NCI-H187 (cell line): ENCODE data around the gene TMEM98.
"Not testable (repeated sequence)": the region's sequence is repeated elsewhere in the genome, so short reads cannot be mapped to it uniquely, and the experiment has no call there.

Experiments
- DNase-seq, 2 experiments: peaks; one replicate each; lab custom pipeline; 2025; lab: John Stamatoyannopoulos, UW

TMEM98 gene

DNA sequence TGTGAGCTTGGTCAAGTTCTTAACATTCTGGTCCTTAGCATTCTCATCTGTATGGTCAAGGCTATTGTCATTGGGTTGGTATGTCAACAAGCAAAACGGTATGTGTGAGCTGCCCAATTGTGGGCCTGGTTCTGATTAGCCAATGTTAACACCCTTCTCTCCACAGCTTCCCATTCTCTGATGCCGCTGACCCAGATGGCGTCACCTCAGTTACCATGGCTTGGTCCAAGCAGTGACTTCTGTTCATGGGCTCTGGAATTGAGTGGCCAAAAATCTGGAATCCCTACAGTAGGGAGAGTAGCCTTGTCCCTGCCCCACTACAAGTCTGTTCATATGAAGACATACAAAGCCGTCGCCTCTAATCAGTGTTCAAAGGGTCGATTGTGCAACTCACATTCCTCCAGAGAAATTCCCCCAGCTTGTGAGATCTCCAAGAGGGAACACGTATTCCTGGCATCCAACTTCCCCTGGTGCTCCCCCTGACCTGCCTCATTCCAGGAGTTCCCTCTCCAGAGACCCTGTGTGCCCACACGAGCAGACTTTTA lies 15.8 kb downstream of the TMEM98 start:
- DNase-seq, result no peak

DNA sequence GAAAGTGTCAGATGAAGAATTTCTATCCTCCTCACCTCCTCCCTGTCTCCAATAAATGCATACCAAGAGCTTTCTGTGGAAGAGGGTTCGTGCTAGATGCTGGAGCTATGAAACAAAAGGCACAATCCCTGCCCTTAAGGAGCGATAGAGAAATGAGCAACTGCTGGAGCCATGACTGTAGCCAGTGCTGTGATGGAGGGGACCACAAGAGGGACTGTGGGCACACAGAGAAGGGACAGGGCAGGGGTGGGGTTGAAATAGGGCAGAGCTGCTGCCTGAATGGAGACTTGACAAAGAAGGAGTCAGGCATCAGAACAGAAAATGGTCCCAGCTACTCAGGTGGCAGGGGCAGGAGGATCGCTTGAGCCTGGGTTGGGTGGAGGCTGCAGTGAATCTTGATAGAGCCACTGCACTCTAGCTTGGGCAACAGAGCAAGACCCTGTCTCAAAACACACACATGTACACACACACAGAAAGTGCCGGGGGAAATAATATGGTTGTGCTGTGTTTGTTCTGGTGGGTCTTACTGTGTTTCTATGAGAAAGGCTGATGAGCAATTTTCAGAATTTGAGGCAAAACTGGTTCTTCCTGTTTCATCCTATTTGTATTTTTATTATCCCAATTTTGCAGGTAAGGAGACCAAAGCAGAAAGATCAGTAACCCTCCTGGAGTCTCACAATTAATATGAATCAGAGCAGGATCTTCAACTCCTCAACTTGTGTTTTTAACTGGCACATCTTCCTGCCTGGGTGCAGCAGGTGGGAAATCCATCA lies 16.5 kb downstream of the TMEM98 start:
- DNase-seq, result no peak

DNA sequence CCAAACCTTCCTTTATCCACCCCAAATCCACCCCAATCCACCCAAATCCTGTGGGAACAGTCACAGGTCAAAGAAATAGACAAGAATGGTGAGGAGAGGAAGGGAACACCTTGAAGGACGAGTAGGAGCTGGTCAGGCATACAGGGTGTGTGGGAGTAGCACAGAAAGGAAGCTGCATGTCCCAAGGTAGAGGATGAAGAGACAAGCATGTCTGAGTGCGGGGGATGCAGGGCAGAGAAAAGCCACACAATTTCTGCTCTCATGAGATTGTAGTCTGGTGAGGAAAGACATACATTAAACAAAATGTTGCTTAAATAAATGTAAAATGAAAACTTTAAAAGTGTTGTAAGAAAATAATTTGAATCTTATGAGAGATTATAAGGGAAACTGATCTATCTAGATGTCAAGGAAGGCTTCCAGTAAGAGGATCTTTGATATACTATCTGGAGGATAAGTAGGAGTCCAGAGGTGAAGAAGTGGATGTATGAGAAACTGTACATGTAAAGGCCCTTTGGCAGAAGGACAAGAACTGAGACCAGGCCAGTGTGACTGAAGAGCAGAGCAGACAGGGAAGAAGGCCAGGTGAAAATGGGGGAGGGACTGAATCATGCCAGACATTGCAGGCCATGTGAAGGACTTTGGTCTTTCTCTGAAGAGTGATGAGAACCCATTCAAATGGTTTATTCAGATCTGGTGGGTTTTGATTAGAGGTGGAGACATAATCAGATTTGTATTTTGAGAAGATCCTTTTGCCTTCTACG lies 18.6 kb downstream of the TMEM98 start:
- DNase-seq, result no peak

DNA sequence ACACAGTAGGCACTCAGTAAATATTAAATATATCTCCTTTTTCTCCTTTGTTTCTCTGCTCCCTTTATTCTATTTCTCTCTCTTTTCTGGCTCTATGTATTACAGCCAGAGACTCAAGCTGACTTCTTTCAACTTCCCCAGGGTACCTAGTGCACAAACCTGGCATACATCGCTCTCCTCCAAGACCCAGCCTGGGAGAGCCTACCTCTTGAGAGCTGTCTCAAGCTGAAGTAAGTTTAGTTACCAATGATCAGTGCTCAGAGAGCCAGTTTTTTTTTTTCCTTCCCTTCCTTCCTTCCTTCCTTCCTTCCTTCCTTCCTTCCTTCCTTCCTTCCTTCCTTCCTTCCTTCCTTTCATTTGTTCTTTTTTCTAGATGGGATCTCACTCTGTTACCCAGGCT lies 19.8 kb downstream of the TMEM98 start:
- no peak for DNase-seq

DNA sequence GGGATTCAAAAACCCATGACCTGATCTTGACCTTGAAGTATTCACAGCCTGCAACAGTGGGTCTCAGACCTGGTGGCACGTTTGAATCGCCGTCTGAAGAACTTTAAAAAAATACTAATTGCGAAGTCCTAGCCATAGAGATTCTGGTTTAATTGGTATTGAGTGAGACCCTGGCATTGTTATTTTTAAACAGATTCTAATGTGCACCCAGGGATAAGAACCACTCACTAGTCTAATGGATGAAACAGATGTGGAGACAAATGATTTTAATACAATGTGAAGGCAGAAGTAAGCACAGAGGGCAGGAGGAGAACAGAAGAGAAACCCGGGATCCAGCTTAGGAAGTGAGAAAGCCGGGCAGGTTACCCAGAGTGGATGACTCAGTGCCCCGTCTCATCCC lies 21.2 kb downstream of the TMEM98 start:
- no peak for DNase-seq

DNA sequence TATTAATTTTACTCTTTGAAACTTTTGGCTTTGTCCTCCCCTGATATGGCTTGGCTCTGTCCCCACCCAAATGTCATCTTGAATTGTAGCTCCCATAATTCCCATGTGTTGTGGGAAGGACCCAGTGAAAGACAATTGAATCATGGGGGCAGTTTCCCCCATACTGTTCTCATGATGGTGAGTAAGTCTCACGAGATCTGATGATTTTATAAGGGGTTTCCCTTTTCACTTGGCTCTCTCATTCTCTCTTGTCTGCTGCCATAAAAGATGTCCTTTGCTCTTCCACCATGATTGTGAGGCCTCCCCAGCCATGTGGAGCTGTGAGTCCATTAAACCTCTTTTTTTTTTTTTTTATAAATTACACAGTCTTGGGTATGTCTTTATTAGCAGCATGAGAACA lies 24.5 kb downstream of the TMEM98 start:
- DNase-seq, result not testable (repeated sequence)

DNA sequence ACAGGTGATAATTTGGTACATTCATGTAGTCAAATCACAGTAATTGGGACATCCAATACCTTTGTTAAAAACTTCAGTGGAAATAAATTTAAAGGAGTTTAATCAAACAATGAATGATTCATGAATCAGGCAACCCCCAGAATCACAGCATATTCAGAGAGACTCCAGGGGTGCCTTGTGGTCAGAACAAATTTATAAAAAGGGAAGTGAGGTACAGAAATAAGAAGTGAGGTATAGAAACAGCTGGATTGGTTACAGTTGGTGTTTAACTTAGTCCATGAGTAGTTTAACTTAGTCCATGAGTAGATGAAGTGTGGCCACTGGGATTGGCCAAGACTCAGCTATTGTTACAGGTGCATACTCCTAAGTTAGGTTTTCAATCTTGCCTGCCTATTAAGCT lies 25.1 kb downstream of the TMEM98 start:
- DNase-seq, result no peak

DNA sequence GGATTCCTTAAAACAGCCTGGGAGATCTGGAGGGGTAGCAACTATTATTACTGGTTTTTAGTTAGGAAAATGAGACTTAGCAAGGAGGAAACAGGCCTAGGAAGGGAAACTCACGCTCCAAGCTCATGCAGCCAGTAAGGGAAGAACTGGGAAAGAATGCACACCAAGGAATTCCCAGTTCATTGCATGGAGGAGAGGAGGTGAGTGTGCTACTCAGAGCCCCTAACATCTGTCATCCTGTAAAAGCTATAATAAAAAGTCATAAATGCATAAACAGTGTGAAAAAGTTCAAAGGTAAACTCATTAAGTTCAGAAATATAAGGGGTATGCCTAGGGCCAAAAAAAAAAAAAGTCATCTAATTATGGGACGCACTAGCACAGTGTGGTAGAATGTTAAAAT lies 25.9 kb downstream of the TMEM98 start:
- no peak for DNase-seq

DNA sequence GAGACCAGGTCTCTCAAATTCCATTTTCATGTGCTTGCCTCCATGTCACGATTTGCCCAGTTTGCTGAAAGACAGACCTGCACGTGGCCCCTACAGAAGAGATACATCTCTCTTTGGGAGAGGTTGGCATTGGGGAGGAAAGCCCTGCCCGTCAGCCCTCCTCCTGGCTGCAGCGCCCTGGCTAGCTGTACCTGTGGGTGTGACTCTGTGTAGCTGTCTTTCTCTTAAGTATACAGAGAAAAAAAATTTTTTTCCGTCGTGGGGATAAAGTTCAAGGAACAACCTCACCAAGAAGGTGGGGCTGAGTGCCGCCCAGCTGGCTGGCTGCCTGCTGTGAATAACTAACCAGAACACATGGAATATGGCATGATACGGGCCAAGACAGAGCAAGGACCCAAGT lies 26.5 kb downstream of the TMEM98 start:
- DNase-seq, result no peak

DNA sequence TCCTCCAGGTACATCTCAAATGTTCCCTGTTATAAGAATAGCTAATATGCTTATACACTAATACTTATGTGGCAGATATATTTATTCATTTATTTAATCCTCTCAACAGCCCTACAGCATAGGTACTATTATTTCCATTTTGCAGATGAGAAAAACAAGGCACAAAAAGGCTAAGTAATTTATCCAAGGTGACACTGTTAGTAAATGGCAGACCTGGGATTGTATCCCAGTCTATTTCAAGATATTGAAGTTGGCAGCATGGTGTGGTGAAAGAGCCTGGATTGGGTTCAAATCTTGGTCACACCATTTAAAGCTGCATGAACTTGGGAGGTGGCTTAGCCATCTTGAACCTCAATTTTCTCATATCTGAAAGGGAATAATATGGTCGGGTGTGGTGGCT lies 27.2 kb downstream of the TMEM98 start:
- DNase-seq, result no peak

DNA sequence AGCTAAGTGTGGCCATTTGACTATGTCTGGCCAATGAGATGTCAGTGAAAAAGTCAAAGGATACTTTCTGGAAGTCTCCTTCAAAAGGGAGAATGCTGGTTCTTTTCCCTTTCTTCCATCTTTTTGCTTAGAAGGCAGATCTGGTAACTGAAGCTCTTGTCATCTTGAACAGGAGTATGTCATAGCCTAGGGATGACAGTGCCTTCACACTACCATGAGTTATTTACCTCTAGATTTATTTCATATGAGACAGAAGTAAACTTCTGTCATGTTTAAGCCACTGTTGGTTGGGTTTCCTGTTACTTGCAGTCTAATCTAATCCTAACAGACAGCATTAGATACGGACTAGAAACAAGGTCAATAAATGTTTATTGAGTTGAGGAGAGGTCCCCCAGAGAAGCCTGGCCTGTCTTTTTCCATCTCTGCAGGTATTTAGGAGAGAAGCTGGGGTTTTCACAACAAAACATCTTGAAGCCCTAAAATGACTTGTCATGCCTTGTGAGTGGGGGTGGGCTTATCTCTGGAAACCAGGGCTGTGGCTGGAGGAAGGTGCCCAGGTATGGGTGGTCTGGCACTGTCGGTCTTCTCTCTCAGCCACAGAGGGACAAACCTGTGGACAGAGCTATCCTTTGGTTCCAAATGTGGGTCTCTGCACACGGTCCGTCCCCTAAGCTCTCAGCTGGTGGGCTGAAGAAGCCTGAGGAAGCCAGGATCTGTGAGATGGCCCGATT lies 28.5 kb downstream of the TMEM98 start:
- DNase-seq, result no peak

DNA sequence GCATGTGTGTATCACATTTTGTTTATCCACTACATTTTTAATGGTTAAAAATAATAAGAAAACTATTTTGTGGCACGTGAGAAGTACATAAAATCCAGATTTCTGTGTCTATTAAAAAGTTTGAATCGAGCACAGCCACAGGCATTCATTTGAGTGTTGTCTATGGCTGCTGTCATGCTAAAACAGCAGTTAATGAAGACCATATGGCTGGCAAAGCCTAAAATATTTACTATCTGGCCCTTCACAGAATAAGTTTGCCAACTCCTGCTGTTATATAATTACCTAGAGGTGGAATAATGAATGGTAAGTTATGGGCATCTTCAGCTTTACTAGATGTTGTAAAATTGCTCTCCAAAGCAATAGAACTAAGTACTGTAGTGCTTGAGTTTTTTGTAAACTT lies 30.5 kb downstream of the TMEM98 start:
- no peak for DNase-seq

DNA sequence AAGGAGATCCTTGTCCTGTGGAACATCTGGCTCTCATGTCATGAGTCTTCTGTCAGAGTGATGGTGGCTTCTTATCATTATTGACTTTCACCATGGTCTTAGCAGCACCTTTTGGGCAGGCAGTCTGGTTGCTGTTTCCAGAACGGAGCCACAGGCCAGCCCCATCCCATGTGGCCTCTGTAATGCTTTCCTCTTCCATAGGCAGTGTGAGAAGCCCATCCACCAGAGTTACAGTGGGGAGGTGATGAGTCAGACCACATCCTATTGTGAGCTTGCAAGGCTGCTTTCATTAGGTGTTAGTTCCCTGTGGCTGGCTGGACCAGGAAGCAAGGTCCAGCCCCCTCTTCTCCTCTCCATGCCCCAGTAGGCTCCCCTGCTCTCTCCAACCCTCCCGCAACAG lies 32.9 kb downstream of the TMEM98 start:
- no peak for DNase-seq

DNA sequence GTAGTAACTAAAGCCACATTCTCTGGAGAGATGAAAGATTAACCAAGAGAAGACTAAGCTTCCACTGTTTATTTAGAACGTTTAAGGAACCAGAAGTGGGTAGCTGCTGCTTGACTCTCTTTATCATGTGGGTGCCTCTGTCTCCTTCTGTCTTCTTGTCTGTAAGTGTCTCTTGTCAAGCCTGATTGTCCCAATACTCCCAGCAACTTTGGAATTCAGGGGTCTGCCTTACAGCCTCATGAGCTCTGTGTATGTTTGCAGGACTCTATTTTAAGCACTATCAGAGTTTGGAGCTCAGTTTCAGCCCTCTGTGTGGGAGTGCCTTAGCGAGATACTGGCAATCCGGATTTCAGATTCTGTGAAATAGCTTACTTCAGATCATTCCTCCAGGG lies 34.4 kb downstream of the TMEM98 start:
- DNase-seq, result no peak

DNA sequence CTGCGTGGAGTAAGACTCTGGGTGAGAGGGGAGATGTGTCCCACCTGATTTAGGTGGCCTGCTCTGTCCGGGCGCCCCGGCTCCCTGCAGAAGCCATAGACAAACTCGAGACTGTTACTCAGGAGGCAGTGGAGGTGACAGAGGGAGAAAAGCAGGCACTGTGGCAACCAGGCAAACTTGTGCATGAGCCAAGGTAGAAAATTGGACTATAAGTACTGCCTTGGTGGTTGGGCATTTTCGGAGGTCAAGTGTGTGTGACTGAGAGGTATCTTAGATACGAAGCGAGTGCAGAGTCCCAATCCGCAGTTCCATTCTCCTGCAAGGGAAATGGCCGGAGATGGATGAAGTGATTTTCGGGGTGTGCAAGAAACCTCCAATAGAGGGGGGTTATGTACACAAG lies 36.6 kb downstream of the TMEM98 start:
- no peak for DNase-seq

DNA sequence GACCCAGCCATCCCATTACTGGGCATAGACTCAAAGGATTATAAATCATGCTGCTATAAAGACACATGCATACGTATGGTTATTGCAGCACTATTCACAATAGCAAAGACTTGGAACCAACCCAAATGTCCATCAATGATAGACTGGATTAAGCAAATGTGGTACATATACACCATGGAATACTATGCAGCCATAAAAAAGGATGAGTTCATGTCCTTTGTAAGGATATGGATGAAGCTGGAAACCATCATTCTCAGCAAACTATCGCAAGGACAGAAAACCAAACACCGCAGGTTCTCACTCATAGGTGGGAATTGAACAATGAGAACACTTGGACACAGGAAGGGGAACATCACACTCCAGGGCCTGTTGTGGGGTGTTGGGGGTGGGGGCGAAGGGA lies 41.3 kb downstream of the TMEM98 start:
- not testable (repeated sequence) for DNase-seq

DNA sequence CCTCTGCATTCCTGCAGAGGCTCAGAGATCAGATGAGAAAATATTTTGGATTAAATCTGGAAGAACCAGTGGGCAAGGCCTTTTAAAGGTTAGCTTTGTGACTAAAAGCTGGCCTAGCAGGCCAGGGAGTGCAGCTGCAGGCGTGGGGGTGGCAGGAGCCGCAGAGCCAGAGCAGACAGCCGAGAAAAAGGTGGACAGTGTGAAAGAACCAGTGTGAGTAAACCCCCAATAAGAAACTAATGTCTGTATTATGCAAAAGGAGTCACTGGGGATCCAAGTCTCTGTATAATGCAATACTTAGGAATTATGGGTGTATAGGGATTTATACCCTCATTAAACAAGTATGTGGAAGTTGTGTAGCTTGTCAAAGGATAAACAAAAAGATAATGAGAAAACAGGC lies 42.3 kb downstream of the TMEM98 start:
- DNase-seq, result no peak

DNA sequence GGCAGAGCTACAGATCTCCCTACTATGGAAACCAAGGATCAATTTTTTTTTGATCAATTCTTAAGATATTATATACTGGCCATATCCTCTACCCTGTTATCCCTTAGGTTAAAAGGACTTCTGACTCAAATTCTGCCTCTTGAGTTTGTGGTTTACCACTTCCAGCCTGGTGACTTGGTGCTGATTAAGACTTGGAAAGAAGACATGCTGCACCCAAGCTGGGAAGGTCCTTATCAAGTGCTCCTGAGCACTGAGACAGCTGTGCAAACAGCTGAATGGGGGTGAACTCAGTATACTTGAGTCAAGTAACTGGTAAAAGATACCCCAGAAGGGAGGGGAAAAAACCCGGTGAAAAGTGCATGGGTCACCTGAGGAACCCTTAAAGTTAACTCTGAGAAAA lies 43.2 kb downstream of the TMEM98 start:
- no peak for DNase-seq

DNA sequence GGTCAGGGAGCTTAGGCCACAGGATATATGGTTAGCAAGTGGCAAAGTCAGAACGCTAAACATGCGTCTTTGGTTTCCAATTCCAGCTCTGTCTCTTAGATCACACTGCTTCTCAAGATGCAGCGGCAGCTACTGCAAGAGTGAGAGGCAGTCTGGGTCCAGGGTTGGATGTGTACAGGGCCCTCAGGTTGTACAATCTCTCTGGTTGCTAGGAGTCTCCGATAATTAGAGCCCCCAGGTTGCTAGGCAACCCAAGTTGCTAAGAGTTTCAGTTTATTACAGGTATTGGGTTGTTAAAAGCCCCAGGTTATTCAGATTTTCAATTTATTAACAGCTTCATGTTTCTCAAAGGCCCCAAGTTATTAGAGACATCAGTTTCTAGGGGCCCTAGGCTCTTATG lies 48.2 kb downstream of the TMEM98 start:
- DNase-seq, result no peak

DNA sequence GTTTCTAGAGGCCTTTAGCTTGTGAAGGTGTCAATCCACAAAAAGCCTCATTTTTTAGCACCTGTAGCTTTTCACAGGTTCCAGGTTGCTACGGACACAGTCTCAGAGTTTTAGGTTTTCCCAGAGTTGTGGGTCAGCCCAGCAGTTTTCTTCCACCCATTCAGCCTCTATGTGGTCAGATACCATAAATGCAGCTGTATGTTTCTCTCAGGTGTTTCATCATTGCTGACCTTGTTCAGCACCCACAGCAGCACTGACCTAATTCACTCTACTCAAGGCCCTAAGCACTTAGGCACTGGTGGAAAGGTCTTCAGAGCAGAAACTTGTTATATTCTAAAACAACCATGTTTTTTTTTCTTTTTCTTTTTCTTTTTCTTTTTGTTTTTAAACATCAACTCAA lies 48.7 kb downstream of the TMEM98 start:
- no peak for DNase-seq

DNA sequence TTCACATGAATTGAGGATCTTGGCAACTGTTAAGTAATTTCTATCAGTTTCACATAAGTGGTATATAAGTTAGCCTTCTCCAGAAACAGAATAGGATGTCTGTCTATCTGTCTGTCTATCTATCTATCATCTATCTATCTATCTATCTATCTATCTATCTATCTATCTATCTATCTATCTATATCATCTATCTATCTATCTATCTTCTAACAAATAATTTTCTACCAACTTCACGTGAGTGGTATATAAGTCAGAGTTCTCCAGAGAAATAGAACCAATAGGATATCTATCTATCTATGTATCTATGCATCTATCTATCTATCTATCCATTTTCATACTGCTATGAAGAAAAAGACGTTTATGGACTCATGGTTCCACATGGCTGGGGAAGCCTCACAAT lies 52.3 kb downstream of the TMEM98 start:
- no peak for DNase-seq

DNA sequence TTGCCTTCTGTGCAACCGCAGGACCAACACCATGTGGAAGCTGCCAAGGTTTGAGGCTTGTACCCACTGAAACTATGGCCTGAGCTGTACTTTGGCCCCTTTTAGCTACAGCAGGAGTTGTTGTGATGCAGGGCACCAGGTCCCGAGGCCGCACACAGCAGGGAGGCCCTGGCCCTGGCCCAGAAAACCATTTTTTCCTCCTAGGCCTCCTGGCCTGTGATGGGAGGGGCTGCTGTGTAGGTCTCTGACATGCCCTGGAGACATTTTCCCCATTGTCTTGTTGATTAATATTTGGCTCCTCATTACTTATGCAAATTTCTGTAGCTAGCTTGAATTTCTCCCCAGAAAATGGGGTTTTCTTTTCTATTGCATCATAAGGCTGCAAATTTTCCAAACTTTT lies 53.7 kb downstream of the TMEM98 start:
- not testable (repeated sequence) for DNase-seq
